Astrocyte (in vitro differentiated cells and primary cell): ENCODE data around the gene MGAT5.

Experiments used
- CTCF ChIP-seq: IDR thresholded peaks from 2 replicates; pipeline ENCODE4 v1.5.1; 2011; ENCODE audit warnings: low read depth, mild to moderate bottlenecking, inconsistent platforms, low read length, moderate library complexity; ENCODE audit not compliant: insufficient read depth
- EZH2 ChIP-seq: IDR thresholded peaks from 2 replicates; pipeline ENCODE4 v1.6.1; 2012; ENCODE audit warnings: mild to moderate bottlenecking, low read length, inconsistent platforms; ENCODE audit not compliant: insufficient read depth

DNA sequence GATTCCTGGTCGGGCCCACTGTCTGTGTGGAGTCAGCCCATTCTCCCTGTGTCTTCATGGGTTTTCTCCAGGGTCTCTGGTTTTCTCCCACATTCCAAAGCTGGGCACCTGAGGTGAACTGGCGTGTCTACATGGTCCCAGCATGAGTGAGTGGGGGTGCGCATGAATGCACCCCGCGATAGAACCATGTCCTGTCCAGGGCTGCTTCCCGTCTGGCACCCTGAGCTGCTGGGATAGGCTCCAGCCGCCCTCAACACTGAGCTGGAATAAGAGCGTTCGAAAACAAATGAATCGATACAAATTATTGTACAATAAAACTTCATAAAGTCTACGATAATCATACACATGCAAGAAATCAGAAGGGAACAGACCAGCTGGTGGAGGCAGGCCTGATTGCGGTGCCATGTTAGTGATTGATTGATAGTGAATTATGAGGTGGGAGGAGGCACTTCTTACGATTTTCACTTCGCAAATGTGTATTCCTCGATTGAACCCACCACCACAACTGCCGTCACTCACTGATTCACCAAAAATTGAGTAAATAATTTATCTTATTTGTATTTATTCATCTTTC is 186.6 kb downstream of the MGAT5 start:
- no peak for TF ChIP-seq CTCF
- no peak for TF ChIP-seq EZH2
